ENCODE data around the gene ZNF19.

DNA sequence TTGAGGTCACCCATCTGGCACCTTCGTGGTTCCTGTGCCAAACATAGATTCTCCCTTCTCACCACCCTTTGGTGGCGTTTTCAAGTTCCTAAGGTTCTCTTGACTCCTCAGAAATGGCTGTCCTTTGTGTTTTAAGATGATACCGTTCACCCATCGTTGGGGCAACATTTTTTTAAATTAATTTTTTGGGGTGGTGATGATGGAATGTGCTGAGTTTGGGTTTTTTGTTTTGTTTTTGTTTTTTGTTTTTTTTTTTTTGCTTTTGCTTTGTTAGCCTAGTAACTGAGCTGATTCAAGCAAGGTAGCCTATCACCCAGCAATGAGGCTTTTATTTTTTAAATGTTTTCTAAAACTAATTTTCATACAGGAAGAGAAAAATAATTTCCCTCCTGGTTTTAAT, 39.7 kb upstream of the ZNF19 start:
- TF ChIP-seq, protein P1, sequence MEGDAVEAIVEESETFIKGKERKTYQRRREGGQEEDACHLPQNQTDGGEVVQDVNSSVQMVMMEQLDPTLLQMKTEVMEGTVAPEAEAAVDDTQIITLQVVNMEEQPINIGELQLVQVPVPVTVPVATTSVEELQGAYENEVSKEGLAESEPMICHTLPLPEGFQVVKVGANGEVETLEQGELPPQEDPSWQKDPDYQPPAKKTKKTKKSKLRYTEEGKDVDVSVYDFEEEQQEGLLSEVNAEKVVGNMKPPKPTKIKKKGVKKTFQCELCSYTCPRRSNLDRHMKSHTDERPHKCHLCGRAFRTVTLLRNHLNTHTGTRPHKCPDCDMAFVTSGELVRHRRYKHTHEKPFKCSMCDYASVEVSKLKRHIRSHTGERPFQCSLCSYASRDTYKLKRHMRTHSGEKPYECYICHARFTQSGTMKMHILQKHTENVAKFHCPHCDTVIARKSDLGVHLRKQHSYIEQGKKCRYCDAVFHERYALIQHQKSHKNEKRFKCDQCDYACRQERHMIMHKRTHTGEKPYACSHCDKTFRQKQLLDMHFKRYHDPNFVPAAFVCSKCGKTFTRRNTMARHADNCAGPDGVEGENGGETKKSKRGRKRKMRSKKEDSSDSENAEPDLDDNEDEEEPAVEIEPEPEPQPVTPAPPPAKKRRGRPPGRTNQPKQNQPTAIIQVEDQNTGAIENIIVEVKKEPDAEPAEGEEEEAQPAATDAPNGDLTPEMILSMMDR (IDR thresholded peaks at IDR 0.05 in 8 of 11, conservative IDR thresholded peaks at IDR 0.05 in 3 of 11): no peak
- no peak for TF ChIP-seq POLR2A (IDR thresholded peaks at IDR 0.05)

Measured in spleen (tissue), 7 donors.